OCI-LY3 (cell line): ENCODE measurements around the gene RPL13.

Experiments
- CTCF ChIP-seq: fragments of 200-600, 300-600 bp; sonication (generic); IDR thresholded peaks from 2 replicates; pipeline ENCODE4 v1.5.1; 2014; ENCODE audit warnings: antibody characterized with exemption, low read length, low read depth
- EZH2phosphoT487 ChIP-seq: fragments of 200-600 bp; shearing (Covaris generic); IDR thresholded peaks from 2 replicates; pipeline ENCODE4 v1.6.1; 2018; ENCODE audit warnings: antibody characterized with exemption, mixed run types, low read depth

GRCh38 chr16:89519881-89520280 lies 40.6 kb upstream of the RPL13 start:
- TF ChIP-seq CTCF: no peak
- TF ChIP-seq EZH2phosphoT487: no peak
